ENCODE results near the gene TP53TG5. TPM values are rescaled to one million over a fixed set of nuclear protein-coding genes. Genes with fewer than 3 reads are reported as not detected.
A peak's percentile ranks its signal among the peaks of the same experiment; 100 is the strongest.

Gene TP53TG5
- total and polyA plus RNA-seq, 2 experiments from 2014 or later: not detected

DNA sequence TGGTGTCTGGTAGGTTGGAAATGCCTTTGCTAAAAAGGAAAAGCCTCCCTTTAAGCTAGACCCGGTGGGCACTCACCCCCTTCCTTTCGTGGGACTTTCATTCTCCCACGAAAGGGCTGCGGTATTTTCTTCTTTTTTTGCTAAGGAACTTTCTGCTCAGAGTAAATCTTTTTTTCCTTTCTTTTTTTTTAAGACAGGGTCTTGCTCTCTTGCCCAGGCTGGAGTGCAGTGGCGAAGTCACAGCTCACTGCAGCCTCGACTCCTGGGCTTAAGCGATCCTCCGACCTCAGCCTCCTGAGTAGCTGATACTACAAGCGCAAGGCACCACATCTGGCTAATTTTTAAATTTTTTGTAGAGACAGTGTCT, 4.0 kb downstream of the TP53TG5 start:
- Histone ChIP-seq H3K4me2 (no peak overlapping the region; the same call in 1 of the 2 replicates), H3K4me1 (ENCODE audit: insufficient read depth) (peaks cover 7% of the 10 kb centered on the region; the same call in 1 of the 2 replicates), H4K20me1 (replicated peaks; ENCODE audit: insufficient read depth) (no peaks in the 10 kb centered on the region), H3K79me2 (replicated peaks; ENCODE audit: insufficient read depth) (no peaks in the 10 kb centered on the region), H3K27me3 (ENCODE audit: insufficient read depth) (peaks cover 18% of the 10 kb centered on the region), H2AFZ (no peak overlapping the region), H3F3A (replicated peaks; ENCODE audit: low read depth) (no peaks in the 10 kb centered on the region), H3K4me3 (0 out of 2 replicates have a peak overlapping the region, but pooled peaks have one; percentile 64), H3K9me2 (ENCODE audit: insufficient read depth) (no peaks in the 10 kb centered on the region), H3K36me3 (ENCODE audit: insufficient read depth) (no peaks in the 10 kb centered on the region), H3K27ac (ENCODE audit: low read depth) (no peak overlapping the region)
- H3K4me3 Mint-ChIP-seq: peak overlapping the region; percentile 77
- H3K36me3 Mint-ChIP-seq (ENCODE audit: low read depth): no peaks in the 10 kb centered on the region
- H3K4me1 Mint-ChIP-seq: peaks cover 10% of the 10 kb centered on the region
- no peak for DNase-seq (ENCODE audit: low spot score)
- no peak for ATAC-seq
- TF ChIP-seq POLR2AphosphoS5 (IDR thresholded peaks at IDR 0.05; ENCODE audit: low read depth): no peak
- TF ChIP-seq STAT1 (IDR thresholded peaks at IDR 0.05; ENCODE audit: unreplicated experiment): no peak
- TF ChIP-seq JUNB (IDR thresholded peaks at IDR 0.05; ENCODE audit: unreplicated experiment): no peak
- no peak for TF ChIP-seq EZH2 (IDR thresholded peaks at IDR 0.05; ENCODE audit: low read depth, unreplicated experiment)
- TF ChIP-seq, protein P1, sequence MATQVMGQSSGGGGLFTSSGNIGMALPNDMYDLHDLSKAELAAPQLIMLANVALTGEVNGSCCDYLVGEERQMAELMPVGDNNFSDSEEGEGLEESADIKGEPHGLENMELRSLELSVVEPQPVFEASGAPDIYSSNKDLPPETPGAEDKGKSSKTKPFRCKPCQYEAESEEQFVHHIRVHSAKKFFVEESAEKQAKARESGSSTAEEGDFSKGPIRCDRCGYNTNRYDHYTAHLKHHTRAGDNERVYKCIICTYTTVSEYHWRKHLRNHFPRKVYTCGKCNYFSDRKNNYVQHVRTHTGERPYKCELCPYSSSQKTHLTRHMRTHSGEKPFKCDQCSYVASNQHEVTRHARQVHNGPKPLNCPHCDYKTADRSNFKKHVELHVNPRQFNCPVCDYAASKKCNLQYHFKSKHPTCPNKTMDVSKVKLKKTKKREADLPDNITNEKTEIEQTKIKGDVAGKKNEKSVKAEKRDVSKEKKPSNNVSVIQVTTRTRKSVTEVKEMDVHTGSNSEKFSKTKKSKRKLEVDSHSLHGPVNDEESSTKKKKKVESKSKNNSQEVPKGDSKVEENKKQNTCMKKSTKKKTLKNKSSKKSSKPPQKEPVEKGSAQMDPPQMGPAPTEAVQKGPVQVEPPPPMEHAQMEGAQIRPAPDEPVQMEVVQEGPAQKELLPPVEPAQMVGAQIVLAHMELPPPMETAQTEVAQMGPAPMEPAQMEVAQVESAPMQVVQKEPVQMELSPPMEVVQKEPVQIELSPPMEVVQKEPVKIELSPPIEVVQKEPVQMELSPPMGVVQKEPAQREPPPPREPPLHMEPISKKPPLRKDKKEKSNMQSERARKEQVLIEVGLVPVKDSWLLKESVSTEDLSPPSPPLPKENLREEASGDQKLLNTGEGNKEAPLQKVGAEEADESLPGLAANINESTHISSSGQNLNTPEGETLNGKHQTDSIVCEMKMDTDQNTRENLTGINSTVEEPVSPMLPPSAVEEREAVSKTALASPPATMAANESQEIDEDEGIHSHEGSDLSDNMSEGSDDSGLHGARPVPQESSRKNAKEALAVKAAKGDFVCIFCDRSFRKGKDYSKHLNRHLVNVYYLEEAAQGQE (IDR thresholded peaks at IDR 0.05; ENCODE audit: unreplicated experiment): no peak
- TF ChIP-seq, protein P2, sequence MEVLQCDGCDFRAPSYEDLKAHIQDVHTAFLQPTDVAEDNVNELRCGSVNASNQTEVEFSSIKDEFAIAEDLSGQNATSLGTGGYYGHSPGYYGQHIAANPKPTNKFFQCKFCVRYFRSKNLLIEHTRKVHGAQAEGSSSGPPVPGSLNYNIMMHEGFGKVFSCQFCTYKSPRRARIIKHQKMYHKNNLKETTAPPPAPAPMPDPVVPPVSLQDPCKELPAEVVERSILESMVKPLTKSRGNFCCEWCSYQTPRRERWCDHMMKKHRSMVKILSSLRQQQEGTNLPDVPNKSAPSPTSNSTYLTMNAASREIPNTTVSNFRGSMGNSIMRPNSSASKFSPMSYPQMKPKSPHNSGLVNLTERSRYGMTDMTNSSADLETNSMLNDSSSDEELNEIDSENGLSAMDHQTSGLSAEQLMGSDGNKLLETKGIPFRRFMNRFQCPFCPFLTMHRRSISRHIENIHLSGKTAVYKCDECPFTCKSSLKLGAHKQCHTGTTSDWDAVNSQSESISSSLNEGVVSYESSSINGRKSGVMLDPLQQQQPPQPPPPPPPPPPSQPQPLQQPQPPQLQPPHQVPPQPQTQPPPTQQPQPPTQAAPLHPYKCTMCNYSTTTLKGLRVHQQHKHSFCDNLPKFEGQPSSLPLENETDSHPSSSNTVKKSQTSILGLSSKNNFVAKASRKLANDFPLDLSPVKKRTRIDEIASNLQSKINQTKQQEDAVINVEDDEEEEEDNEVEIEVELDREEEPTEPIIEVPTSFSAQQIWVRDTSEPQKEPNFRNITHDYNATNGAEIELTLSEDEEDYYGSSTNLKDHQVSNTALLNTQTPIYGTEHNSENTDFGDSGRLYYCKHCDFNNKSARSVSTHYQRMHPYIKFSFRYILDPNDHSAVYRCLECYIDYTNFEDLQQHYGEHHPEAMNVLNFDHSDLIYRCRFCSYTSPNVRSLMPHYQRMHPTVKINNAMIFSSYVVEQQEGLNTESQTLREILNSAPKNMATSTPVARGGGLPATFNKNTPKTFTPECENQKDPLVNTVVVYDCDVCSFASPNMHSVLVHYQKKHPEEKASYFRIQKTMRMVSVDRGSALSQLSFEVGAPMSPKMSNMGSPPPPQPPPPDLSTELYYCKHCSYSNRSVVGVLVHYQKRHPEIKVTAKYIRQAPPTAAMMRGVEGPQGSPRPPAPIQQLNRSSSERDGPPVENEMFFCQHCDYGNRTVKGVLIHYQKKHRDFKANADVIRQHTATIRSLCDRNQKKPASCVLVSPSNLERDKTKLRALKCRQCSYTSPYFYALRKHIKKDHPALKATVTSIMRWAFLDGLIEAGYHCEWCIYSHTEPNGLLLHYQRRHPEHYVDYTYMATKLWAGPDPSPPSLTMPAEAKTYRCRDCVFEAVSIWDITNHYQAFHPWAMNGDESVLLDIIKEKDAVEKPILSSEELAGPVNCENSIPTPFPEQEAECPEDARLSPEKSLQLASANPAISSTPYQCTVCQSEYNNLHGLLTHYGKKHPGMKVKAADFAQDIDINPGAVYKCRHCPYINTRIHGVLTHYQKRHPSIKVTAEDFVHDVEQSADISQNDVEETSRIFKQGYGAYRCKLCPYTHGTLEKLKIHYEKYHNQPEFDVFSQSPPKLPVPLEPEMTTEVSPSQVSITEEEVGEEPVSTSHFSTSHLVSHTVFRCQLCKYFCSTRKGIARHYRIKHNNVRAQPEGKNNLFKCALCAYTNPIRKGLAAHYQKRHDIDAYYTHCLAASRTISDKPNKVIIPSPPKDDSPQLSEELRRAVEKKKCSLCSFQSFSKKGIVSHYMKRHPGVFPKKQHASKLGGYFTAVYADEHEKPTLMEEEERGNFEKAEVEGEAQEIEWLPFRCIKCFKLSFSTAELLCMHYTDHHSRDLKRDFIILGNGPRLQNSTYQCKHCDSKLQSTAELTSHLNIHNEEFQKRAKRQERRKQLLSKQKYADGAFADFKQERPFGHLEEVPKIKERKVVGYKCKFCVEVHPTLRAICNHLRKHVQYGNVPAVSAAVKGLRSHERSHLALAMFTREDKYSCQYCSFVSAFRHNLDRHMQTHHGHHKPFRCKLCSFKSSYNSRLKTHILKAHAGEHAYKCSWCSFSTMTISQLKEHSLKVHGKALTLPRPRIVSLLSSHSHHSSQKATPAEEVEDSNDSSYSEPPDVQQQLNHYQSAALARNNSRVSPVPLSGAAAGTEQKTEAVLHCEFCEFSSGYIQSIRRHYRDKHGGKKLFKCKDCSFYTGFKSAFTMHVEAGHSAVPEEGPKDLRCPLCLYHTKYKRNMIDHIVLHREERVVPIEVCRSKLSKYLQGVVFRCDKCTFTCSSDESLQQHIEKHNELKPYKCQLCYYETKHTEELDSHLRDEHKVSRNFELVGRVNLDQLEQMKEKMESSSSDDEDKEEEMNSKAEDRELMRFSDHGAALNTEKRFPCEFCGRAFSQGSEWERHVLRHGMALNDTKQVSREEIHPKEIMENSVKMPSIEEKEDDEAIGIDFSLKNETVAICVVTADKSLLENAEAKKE (CRISPR knock-in tag; IDR thresholded peaks at IDR 0.05): no peak
- TF ChIP-seq ZNF114 (CRISPR knock-in tag; IDR thresholded peaks at IDR 0.05): no peak
- no peak for TF ChIP-seq NANOG (IDR thresholded peaks at IDR 0.05; ENCODE audit: borderline replicate concordance)
- TF ChIP-seq ZNF331 (CRISPR knock-in tag; IDR thresholded peaks at IDR 0.05; ENCODE audit: low read depth): no peak
- TF ChIP-seq, protein P3, sequence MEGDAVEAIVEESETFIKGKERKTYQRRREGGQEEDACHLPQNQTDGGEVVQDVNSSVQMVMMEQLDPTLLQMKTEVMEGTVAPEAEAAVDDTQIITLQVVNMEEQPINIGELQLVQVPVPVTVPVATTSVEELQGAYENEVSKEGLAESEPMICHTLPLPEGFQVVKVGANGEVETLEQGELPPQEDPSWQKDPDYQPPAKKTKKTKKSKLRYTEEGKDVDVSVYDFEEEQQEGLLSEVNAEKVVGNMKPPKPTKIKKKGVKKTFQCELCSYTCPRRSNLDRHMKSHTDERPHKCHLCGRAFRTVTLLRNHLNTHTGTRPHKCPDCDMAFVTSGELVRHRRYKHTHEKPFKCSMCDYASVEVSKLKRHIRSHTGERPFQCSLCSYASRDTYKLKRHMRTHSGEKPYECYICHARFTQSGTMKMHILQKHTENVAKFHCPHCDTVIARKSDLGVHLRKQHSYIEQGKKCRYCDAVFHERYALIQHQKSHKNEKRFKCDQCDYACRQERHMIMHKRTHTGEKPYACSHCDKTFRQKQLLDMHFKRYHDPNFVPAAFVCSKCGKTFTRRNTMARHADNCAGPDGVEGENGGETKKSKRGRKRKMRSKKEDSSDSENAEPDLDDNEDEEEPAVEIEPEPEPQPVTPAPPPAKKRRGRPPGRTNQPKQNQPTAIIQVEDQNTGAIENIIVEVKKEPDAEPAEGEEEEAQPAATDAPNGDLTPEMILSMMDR (conservative IDR thresholded peaks at IDR 0.05; ENCODE audit: low read depth in 2 of 2): no peak
- no peak for TF ChIP-seq EZH2phosphoT487 (IDR thresholded peaks at IDR 0.05; ENCODE audit: unreplicated experiment)
- no peak for TF ChIP-seq CREB1 (CRISPR knock-in tag; IDR thresholded peaks at IDR 0.05; ENCODE audit: low read depth)
- TF ChIP-seq, protein P4, sequence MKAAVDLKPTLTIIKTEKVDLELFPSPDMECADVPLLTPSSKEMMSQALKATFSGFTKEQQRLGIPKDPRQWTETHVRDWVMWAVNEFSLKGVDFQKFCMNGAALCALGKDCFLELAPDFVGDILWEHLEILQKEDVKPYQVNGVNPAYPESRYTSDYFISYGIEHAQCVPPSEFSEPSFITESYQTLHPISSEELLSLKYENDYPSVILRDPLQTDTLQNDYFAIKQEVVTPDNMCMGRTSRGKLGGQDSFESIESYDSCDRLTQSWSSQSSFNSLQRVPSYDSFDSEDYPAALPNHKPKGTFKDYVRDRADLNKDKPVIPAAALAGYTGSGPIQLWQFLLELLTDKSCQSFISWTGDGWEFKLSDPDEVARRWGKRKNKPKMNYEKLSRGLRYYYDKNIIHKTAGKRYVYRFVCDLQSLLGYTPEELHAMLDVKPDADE (IDR thresholded peaks at IDR 0.05): no peak
- peaks cover 11% of the 10 kb centered on the region for H3K27me3 Mint-ChIP-seq (ENCODE audit: insufficient read depth, low read depth, poor library complexity)
- no peaks in the 10 kb centered on the region for H3K9me3 Mint-ChIP-seq
- H3K27ac Mint-ChIP-seq: no peak overlapping the region

Measured in GM23338 (cell line).